HepG2 (cell line): ENCODE data around the gene NINL. TPM values are rescaled to one million over a fixed set of nuclear protein-coding genes. Genes with fewer than 3 reads are reported as not detected.

ENCODE experiments used
- AHR ChIP-seq: IDR thresholded peaks from 2 replicates; pipeline ENCODE4 v1.6.1; 2018; ENCODE audit warnings: missing genetic modification reagents, missing compliant biosample characterization
- ATF2 ChIP-seq: sonication (generic); formaldehyde crosslinking; IDR thresholded peaks from 2 replicates; pipeline ENCODE4 v1.4.0; 2020; ENCODE audit warnings: missing genetic modification reagents
- GATA4 ChIP-seq: sonication (generic); IDR thresholded peaks from 2 replicates; pipeline ENCODE4 v1.6.1; 2016; ENCODE audit warnings: antibody characterized with exemption, low read depth, borderline replicate concordance
- GMEB2 ChIP-seq: IDR thresholded peaks from 2 replicates; pipeline ENCODE4 v1.6.1; 2016; ENCODE audit warnings: missing biosample characterization, missing genetic modification reagents, low read depth
- HCFC1 ChIP-seq: fragments of 150-350 bp; IDR thresholded peaks from 2 replicates; pipeline ENCODE4 v1.6.1; 2014; ENCODE audit warnings: low read depth, low read length
- HNRNPLL ChIP-seq: fragments of 200-400 bp; formaldehyde crosslinking; IDR thresholded peaks from 2 replicates; pipeline ENCODE4 v1.6.1; 2017; ENCODE audit warnings: mild to moderate bottlenecking, low read depth, low read length; ENCODE audit not compliant: poor library complexity, severe bottlenecking
- KLF6 ChIP-seq: IDR thresholded peaks from 2 replicates; pipeline ENCODE4 v1.8.0; 2016; ENCODE audit warnings: missing biosample characterization, missing genetic modification reagents
- PRDM4 ChIP-seq: sonication (generic); formaldehyde crosslinking; IDR thresholded peaks from 2 replicates; pipeline ENCODE4 v1.9.0; 2021; ENCODE audit warnings: missing genetic modification reagents, borderline replicate concordance
- ZNF629 ChIP-seq: sonication (generic); formaldehyde crosslinking; conservative IDR thresholded peaks from 2 replicates; pipeline ENCODE4 v1.5.0; 2020; ENCODE audit warnings: missing genetic modification reagents
- ZNF687 ChIP-seq: sonication (generic); formaldehyde crosslinking; IDR thresholded peaks from 2 replicates; pipeline ENCODE4 v1.5.1; 2020; ENCODE audit warnings: mild to moderate bottlenecking, missing genetic modification reagents, moderate library complexity
- polyA plus RNA-seq, 8 experiments: library from polyadenylated mRNA; depleted of rRNA in 3 of 8; stranded (reverse) in 7 of 8; unstranded in 1 of 8; fragments of >200 nt; fragmentation: Illumina TruSeq in 4 of 8; extraction: Trizol in 4 of 8; gene quantifications; 2 replicates each; pipeline versions ENCODE4 v1.2.1 to v1.2.3, GENCODE V29; 2011 to 2016; ENCODE audit warnings: low read depth in 4 of 8, missing spikeins in 1 of 8, mixed read lengths in 1 of 8; ENCODE audit not compliant: insufficient read depth in 1 of 8
- total RNA-seq, 5 experiments: library from RNA; depleted of rRNA; stranded (reverse); fragments of >200 nt; fragmentation: Illumina TruSeq; extraction: Trizol; gene quantifications; 2 replicates each; pipeline ENCODE4 v1.2.3, GENCODE V29; 2016; ENCODE audit warnings: low read depth in 1 of 5
- TF ChIP-seq, protein P1 (sequence below): sonication (generic); formaldehyde crosslinking; IDR thresholded peaks from 2 replicates; pipeline ENCODE4 v1.4.0; 2020; ENCODE audit warnings: missing genetic modification reagents
- TF ChIP-seq, protein P2 (sequence below): sonication (generic); formaldehyde crosslinking; IDR thresholded peaks from 2 replicates; pipeline ENCODE4 v1.4.0; 2020; ENCODE audit warnings: missing genetic modification reagents; ENCODE audit errors: not compliant biosample characterization

Gene NINL
- total and polyA plus RNA-seq, 2 of the 13 experiments (the other 11 are each of a cell fraction or from before 2014, with no cell fraction given), result 32.3 to 34.3 TPM

DNA sequence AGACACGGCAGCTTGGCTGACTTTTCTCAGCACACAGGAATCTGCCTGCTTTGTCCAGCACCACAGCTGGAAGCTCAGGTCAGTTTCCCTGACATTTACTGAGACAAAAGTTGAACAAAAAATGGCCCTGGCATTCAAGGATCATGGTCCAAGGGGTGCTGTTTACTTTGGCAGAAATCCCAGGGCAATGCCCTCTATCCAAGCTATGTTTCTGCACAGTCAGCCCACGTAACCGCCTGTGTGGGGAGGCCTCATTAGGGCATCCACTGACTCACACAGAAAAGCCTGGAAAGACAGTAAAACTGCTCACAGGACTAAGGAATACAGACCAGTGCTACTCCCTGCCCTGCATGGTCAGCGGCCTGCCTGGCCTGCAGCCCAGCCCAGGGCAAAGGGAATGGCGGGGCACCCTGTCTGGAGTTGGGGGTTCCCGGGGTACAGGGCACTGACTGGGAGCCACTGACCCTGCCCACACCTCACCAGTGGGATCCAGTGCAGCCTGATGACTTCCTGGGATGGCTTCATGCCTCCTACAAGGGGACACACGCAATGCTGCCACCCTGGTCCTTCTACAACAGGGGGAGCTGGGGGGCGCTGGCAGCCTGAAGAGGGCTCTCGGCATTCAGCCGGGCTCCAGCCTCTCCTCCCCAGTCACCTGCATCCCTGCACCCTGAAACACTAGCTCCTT lies 77.1 kb downstream of the NINL start (continued):
- TF ChIP-seq HNRNPLL (no peak), AHR (CRISPR knock-in tag) (peak; percentile 91; the same call in 1 of the 2 replicates), ATF2 (CRISPR knock-in tag) (peak; percentile 97), KLF6 (CRISPR knock-in tag) (peak; percentile 94), HCFC1 (no peak), GMEB2 (CRISPR knock-in tag) (no peak; the same call in 1 of the 2 replicates), PRDM4 (CRISPR knock-in tag) (0 out of 2 replicates have a peak, but pooled peaks have one; percentile 49), ZNF629 (CRISPR knock-in tag) (peak; percentile 77), ZNF687 (CRISPR knock-in tag) (peak; percentile 100), GATA4 (peak; percentile 75; the same call in 1 of the 2 replicates)
- TF ChIP-seq, protein P1, sequence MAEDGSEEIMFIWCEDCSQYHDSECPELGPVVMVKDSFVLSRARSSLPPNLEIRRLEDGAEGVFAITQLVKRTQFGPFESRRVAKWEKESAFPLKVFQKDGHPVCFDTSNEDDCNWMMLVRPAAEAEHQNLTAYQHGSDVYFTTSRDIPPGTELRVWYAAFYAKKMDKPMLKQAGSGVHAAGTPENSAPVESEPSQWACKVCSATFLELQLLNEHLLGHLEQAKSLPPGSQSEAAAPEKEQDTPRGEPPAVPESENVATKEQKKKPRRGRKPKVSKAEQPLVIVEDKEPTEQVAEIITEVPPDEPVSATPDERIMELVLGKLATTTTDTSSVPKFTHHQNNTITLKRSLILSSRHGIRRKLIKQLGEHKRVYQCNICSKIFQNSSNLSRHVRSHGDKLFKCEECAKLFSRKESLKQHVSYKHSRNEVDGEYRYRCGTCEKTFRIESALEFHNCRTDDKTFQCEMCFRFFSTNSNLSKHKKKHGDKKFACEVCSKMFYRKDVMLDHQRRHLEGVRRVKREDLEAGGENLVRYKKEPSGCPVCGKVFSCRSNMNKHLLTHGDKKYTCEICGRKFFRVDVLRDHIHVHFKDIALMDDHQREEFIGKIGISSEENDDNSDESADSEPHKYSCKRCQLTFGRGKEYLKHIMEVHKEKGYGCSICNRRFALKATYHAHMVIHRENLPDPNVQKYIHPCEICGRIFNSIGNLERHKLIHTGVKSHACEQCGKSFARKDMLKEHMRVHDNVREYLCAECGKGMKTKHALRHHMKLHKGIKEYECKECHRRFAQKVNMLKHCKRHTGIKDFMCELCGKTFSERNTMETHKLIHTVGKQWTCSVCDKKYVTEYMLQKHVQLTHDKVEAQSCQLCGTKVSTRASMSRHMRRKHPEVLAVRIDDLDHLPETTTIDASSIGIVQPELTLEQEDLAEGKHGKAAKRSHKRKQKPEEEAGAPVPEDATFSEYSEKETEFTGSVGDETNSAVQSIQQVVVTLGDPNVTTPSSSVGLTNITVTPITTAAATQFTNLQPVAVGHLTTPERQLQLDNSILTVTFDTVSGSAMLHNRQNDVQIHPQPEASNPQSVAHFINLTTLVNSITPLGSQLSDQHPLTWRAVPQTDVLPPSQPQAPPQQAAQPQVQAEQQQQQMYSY, result 0 out of 2 replicates have a peak, but pooled peaks have one; percentile 25
- TF ChIP-seq, protein P2, sequence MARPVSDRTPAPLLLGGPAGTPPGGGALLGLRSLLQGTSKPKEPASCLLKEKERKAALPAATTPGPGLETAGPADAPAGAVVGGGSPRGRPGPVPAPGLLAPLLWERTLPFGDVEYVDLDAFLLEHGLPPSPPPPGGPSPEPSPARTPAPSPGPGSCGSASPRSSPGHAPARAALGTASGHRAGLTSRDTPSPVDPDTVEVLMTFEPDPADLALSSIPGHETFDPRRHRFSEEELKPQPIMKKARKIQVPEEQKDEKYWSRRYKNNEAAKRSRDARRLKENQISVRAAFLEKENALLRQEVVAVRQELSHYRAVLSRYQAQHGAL (CRISPR knock-in tag), result peak; percentile 63
